Skeletal muscle satellite cell (primary cell): ENCODE measurements around the gene PF4V1.

Source experiments
- H3K27me3 ChIP-seq: 2 replicates; pipeline ENCODE4 v1.7.0; 2013; ENCODE audit warnings: low read length; ENCODE audit not compliant: control insufficient read depth, insufficient read depth
- H3K36me3 ChIP-seq: 2 replicates; pipeline ENCODE4 v1.7.0; 2013; ENCODE audit warnings: mild to moderate bottlenecking, control low read depth, low read length; ENCODE audit not compliant: insufficient read depth
- H3K4me1 ChIP-seq: 2 replicates; pipeline ENCODE4 v1.7.0; 2013; ENCODE audit warnings: low read length; ENCODE audit not compliant: control insufficient read depth, insufficient read depth
- H3K4me2 ChIP-seq: 2 replicates; pipeline ENCODE4 v1.7.0; 2013; ENCODE audit warnings: mild to moderate bottlenecking, low read length
- H3K4me3 ChIP-seq: 2 replicates; pipeline ENCODE4 v1.7.0; 2013; ENCODE audit warnings: low read length
- H3K9ac ChIP-seq: 2 replicates; pipeline ENCODE4 v1.7.0; 2013; ENCODE audit warnings: mild to moderate bottlenecking, low read depth, low read length, moderate library complexity
- H3K9me3 ChIP-seq: replicated peaks from 2 replicates; pipeline ENCODE4 v1.7.0; 2013; ENCODE audit warnings: mild to moderate bottlenecking, control low read depth, low read length

Gene PF4V1

GRCh38 chr4:73848183-73848777 is 4.8 kb upstream of the PF4V1 start:
- no peak overlapping the region for H3K9ac ChIP-seq
- no peak overlapping the region for H3K4me3 ChIP-seq
- H3K36me3 ChIP-seq: no peaks in the 10 kb centered on the region
- H3K4me1 ChIP-seq: peaks cover 22% of the 10 kb centered on the region
- no peak overlapping the region for H3K4me2 ChIP-seq
- H3K27me3 ChIP-seq: no peaks in the 10 kb centered on the region
- no peaks in the 10 kb centered on the region for H3K9me3 ChIP-seq

GRCh38 chr4:73850261-73850970 is 2.7 kb upstream of the PF4V1 start:
- no peak overlapping the region for H3K9ac ChIP-seq
- H3K27me3 ChIP-seq: no peaks in the 10 kb centered on the region
- no peak overlapping the region for H3K4me2 ChIP-seq
- H3K9me3 ChIP-seq: no peaks in the 10 kb centered on the region
- no peak overlapping the region for H3K4me3 ChIP-seq
- peaks cover 11% of the 10 kb centered on the region for H3K4me1 ChIP-seq
- H3K36me3 ChIP-seq: no peaks in the 10 kb centered on the region

GRCh38 chr4:73851293-73851692 is 1.8 kb upstream of the PF4V1 start:
- Histone ChIP-seq H3K9ac (no peak overlapping the region), H3K4me2 (no peak overlapping the region), H3K4me1 (peaks cover 20% of the 10 kb centered on the region), H3K9me3 (no peaks in the 10 kb centered on the region), H3K4me3 (no peak overlapping the region), H3K36me3 (no peaks in the 10 kb centered on the region), H3K27me3 (no peaks in the 10 kb centered on the region)

GRCh38 chr4:73852771-73853170 is 325 bp upstream of the PF4V1 start:
- peaks cover 11% of the 10 kb centered on the region for H3K9me3 ChIP-seq
- peaks cover 25% of the 10 kb centered on the region for H3K4me1 ChIP-seq
- peaks cover 5% of the 10 kb centered on the region for H3K36me3 ChIP-seq
- no peak overlapping the region for H3K4me3 ChIP-seq
- H3K9ac ChIP-seq: no peak overlapping the region
- no peaks in the 10 kb centered on the region for H3K27me3 ChIP-seq
- H3K4me2 ChIP-seq: peak overlapping the region; percentile 70

GRCh38 chr4:73853718-73854473 is 800 bp downstream of the PF4V1 start:
- no peak overlapping the region for H3K4me3 ChIP-seq
- H3K9ac ChIP-seq: no peak overlapping the region
- H3K36me3 ChIP-seq: peaks cover 5% of the 10 kb centered on the region
- H3K4me1 ChIP-seq: peaks cover 25% of the 10 kb centered on the region
- H3K9me3 ChIP-seq: peaks cover 12% of the 10 kb centered on the region
- peak overlapping the region; percentile 70 for H3K4me2 ChIP-seq
- no peaks in the 10 kb centered on the region for H3K27me3 ChIP-seq

- Histone ChIP-seq H3K36me3 (peaks cover 5% of the 10 kb centered on the region), H3K9me3 (peaks cover 12% of the 10 kb centered on the region), H3K27me3 (no peaks in the 10 kb centered on the region), H3K4me3 (no peak overlapping the region), H3K4me1 (peaks cover 37% of the 10 kb centered on the region), H3K9ac (no peak overlapping the region), H3K4me2 (no peak overlapping the region)
Measured at GRCh38 chr4:73855406-73855805, 2.3 kb downstream of the PF4V1 start.

GRCh38 chr4:73856518-73856917 is 3.4 kb downstream of the PF4V1 start:
- Histone ChIP-seq H3K4me3 (no peak overlapping the region), H3K36me3 (peaks cover 5% of the 10 kb centered on the region), H3K9me3 (peaks cover 12% of the 10 kb centered on the region), H3K4me2 (no peak overlapping the region), H3K9ac (peak overlapping the region; percentile 61), H3K4me1 (peaks cover 37% of the 10 kb centered on the region), H3K27me3 (no peaks in the 10 kb centered on the region)

GRCh38 chr4:73859614-73860088 is 6.6 kb downstream of the PF4V1 start:
- Histone ChIP-seq H3K4me2 (no peak overlapping the region), H3K4me1 (peaks cover 47% of the 10 kb centered on the region), H3K9me3 (peaks cover 12% of the 10 kb centered on the region), H3K36me3 (peaks cover 5% of the 10 kb centered on the region), H3K9ac (no peak overlapping the region), H3K27me3 (no peaks in the 10 kb centered on the region), H3K4me3 (no peak overlapping the region)

- no peak overlapping the region for H3K9ac ChIP-seq
- H3K27me3 ChIP-seq: no peaks in the 10 kb centered on the region
- peaks cover 51% of the 10 kb centered on the region for H3K4me1 ChIP-seq
- no peak overlapping the region for H3K4me2 ChIP-seq
- peaks cover 5% of the 10 kb centered on the region for H3K36me3 ChIP-seq
- no peak overlapping the region for H3K4me3 ChIP-seq
- peaks cover 12% of the 10 kb centered on the region for H3K9me3 ChIP-seq
Measured at GRCh38 chr4:73860181-73860580, 7.1 kb downstream of the PF4V1 start.

GRCh38 chr4:73860917-73861316 is 7.8 kb downstream of the PF4V1 start:
- no peak overlapping the region for H3K9ac ChIP-seq
- no peak overlapping the region for H3K4me3 ChIP-seq
- H3K4me1 ChIP-seq: peaks cover 49% of the 10 kb centered on the region
- H3K9me3 ChIP-seq: peaks cover 12% of the 10 kb centered on the region
- H3K4me2 ChIP-seq: no peak overlapping the region
- H3K36me3 ChIP-seq: peaks cover 5% of the 10 kb centered on the region
- H3K27me3 ChIP-seq: no peaks in the 10 kb centered on the region

- peaks cover 5% of the 10 kb centered on the region for H3K9me3 ChIP-seq
- H3K4me3 ChIP-seq: no peak overlapping the region
- no peak overlapping the region for H3K9ac ChIP-seq
- peaks cover 5% of the 10 kb centered on the region for H3K36me3 ChIP-seq
- peaks cover 40% of the 10 kb centered on the region for H3K4me1 ChIP-seq
- H3K4me2 ChIP-seq: no peak overlapping the region
- H3K27me3 ChIP-seq: no peaks in the 10 kb centered on the region
Measured at GRCh38 chr4:73862322-73862721, 9.2 kb downstream of the PF4V1 start.
